ENCODE measurements around the gene WWC1. TPM values are rescaled to one million over a fixed set of nuclear protein-coding genes. Genes with fewer than 3 reads are reported as not detected.

WWC1 gene
- 2.7 and 7.8 TPM in 2 replicates for total RNA-seq

DNA sequence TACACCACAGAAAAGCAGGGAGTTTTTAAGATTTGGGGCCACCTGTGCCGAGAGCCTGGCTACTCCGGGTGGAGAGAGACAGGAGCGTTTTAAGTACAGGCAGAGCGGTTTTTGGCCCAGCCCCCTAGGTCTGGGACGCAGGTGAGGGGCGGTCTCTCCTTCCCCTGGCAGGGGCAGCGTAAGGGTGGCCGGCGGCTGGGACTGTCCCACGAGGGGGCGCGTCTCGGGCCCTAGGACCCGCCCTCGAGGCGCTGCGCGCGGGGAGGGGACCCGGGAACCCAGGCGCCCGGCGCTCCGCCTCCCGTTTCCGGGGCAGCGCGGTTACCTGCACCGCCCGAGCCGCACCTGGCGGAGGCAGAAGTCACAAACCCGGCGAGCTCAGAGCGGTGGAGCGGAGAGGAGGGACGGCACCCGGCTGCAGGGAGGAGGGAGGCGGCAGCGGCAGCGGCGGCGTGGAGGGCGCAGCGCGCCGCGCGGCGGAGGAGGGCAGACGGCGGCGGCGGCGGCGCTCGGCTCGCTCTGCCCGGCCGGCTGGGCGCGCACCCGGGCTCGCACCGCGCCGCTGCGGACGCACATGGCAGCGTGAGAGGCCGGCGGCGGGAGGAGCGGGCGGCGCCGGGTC, at the start of gene WWC1:
WWC1 (plus strand) TSS at position 304 of the 622 bp plus-strand sequence. CDS start 508 bp downstream, outside the sequence.

DNA sequence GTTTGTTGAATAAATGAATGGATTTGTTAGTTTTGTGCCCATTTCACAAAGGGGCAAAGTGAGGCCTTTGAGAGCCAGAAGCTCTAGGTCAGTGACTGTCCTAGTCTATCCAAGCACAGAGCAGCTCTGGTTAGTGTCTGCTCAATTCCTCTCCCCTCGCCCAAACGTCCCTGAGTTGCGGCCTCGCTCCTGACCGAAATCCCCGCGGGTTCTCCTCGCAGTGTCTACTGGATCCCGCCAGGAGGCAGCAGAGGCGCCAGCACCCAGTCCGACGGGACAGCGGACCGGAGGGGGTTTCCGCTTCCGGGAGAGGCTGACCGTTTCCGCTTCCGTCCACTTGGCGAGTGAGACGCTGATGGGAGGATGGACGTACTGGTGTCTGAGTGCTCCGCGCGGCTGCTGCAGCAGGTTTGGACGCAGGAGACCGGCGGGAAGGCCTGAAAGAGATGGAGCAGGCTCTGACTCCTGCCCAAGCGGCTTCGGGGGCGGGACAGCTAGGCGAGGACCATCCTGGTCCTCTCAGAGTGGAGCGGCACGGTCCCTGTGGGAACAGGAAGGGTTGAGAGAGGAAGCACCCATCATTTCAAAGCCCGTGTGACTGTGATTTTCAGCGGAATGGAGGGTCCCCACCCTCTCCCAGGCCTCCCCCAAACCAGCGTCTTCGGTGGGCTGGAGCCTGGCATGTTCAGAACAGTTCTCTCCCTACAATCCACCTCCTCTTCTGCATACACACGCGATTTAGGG, 194.9 kb downstream of the WWC1 start, which contains the start of gene RARS1:
RARS1 (plus strand) TSS at position 336 of the 744 bp plus-strand sequence; CDS start at position 364, 28 bp downstream.

Other genes with a start within 250 kb of the WWC1 start
- 144 and 147 TPM in 2 replicates for gene RARS1, start 194.8 kb downstream of the WWC1 start, total RNA-seq
- 0.32 and 3.8 TPM in 2 replicates for gene FBLL1, start 237.7 kb downstream of the WWC1 start, total RNA-seq

All from cardiac atrium fibroblast (primary cell).